Amniotic epithelial cell (primary cell): Measurements from ENCODE around the gene USP10.
"Not testable (repeated sequence)": the region's sequence is repeated elsewhere in the genome, so short reads cannot be mapped to it uniquely, and the experiment has no call there.

Experiments
- DNase-seq: peaks from one replicate; pipeline ENCODE4 v3.0.0-alpha.2; 2010; ENCODE audit warnings: low read depth

The USP10 gene

DNA sequence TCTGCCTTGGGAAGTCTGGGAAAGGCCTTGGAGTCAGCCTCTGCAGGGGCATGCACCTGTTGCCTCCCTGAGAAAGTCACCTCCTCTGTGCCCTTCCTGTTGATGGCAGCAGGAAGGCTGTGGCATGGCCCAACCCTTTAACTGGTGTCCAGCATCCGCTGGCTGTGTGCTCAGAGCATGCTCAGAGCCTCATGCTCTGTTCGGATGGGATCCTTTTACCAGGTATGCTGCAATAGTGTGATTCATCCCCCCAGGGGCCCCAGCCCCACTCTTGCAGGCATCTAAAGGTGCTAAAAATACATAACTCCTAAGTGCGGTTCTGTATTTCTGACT is 26.6 kb upstream of the USP10 start:
- peak; percentile 84 for DNase-seq

DNA sequence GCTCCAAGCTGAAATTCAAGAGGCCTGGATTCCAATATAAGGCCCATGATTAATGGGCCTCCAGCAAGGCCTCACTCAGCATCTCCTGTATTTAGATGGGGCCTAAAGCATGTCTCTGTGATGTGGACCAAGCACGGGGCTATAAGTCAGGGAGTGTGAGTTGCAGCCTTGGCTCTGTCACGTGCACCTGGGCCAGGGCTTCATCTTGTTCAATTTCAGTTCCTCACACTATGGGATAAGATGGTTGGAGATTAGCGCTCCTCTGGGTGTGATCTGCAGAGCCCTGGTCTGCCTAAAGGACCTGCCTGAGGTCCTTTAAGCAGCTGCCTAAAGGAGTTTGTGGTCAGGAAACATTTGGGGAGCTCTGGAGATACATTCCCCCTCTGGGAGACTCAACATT is 26.2 kb upstream of the USP10 start:
- no peak for DNase-seq

DNA sequence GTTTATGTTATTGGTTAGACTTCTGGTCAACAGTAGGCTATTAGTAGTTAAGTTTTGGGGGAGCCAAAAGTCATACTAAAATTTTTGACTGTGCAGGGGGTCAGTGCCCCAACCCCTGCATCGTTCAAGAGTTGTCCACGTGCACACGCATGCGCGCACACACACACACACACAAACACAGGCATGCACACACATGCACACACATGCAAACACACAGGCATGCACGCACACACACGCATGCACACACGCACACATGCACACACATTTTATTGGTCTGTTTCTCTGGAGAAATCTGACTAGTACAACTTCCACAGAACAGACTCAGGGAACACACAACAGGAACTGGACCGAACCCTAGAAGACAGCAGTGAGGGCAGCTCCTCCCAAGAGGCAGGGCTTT is 24.4 kb upstream of the USP10 start:
- DNase-seq: no peak

DNA sequence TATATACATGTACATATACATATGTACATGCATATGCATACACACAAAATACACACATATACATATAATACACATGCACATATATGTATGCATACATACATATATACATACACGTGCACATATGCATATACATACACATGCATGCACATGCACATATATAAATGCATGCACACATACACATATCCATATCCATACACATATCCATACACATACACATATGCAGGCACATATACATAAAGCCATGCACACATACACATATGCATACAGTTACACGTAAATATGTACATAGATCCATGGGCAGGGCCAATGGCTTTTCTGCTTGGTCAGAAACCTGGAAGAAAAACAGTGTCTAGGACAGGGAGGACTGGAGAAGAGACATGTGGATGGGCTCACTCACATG is 23.9 kb upstream of the USP10 start:
- no peak for DNase-seq

DNA sequence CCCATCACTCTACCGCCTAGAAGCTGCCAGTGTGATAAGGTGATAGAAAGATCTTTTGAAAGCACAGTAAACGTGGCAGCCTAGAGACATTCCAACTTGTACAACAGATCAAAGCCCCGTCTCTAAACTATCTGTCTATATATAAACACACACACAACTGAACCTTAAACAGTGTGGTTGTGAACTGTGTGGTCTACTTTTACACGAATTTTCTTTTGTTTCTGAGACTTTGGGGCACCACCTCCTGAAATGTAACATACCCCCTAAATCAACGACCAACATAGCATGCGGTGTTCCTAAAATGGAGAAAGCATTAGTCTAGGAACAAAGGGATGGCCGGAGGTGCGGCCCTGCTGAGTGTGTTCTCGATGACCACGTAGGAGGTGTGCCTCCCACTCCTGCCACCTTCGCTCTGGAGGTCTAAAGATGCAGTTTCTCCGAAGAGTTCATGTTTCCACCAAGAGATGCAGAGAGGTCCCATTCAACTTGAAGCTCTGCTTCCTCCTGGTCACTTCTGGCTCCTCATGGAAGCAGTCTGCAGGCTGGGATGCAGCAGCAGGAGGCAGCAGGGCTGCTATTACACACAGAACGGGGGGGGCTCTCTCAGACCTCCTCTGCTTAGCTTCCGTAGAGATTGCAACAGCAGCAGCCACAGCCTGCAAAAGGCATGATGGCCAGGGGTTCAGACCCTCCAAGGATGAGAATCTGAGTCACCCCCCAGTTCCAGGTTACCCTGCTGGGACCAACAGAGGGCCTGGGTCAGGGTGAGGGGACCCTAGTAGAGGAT is 22.6 kb upstream of the USP10 start:
- DNase-seq: no peak

DNA sequence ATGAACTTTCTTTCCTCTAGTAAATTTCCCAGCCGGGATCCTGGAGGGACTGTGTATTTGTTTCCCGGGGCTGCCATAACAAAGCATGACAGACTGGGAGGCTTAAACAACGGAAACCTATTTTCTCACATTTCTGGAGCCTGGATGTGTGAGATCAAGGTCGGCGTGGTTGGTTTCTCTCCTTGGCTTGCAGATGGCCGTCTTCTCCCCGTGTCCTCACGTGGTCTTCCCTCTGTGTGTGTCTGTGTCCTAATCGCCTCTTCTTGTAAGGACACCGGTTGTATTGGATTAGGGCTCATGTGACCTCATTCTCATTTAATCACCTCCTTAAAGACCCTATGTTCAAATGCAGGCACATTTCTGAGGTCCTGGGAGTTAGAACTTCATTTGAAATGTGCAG is 22.0 kb upstream of the USP10 start:
- no peak for DNase-seq

DNA sequence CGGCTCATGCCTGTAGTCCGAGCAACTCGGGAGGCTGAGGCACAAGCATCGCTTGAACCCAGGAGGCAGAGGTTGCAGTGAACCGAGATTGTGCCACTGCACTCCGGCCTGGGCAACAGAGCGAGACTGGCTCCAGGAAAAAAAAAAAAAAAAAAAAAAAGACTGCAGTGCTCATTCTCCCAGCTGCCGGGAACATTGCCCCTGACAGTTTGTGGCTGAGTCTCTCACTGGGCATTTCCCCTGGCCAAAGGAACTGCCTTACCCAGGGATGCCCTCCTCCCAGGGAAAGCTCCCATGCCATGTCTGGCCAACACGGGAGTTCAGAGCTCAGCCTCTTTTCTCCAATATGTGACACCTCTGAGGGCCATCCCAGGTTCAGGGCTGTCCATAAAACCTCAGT is 21.3 kb upstream of the USP10 start:
- DNase-seq: no peak

DNA sequence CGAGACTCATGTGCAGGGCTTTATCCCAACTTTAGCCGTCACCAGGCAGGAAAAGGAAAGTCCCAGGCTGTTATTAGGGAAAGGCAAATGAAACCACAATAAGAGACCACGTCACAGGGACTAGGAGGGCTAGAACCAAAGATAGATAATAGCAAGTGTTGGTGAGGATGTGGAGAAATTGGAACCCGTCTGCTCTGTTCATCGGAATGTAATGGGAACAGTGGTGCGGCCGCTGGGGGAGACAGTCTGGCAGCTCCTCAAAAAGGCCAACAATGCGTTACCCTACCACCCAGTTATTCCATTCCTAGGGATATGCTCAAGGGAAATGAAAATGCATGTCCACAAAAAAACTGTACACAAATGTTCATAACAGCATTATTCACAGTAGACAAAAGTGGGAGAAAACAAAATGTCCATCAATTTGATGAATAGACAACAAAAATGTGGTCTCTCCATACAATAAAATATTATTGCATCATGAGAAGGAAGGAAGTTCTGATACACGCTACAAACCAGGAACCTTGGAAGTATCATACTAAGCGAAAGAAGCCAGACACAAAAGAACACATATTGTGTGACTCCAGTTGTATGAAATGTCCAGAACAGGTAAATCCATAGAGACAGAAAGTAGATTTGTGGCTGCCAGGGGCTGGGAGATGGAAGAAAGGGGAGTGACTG is 19.5 kb upstream of the USP10 start:
- DNase-seq: no peak

DNA sequence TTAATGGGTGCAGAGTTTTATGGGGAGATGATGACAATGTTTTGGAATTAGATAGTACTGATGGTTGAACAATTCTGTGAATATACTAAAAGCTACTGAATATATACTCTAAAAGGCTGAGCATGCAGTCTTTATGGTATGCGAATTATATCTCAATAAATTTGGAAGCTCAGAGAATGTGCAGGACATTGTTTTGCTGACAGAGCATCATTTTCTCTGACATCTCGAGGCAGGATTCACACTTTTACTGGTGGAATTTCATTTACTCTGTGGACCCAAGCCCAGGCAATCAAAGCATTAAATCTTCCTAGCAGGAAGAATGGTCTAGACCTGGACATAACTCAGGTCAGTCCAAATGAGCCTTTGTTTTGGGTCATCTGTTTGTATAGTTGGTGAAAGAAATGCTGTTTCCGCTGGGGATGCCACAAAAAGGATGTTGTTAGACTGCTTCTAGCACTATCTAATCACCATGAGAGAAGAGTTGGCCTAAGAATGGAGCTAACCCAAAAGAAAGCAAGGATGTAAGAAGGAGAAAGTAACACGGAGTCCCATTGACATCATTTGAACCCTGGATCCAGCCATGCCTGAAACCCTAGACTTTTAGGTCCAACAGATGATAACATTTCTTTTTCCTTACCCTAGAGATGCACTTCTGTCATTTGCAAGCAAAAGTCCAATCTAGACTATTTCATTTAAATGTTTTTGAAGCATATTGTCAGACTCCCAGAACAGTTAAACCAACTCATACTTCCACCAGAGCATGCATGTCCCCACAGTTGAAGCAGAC is 18.8 kb upstream of the USP10 start:
- DNase-seq: no peak

DNA sequence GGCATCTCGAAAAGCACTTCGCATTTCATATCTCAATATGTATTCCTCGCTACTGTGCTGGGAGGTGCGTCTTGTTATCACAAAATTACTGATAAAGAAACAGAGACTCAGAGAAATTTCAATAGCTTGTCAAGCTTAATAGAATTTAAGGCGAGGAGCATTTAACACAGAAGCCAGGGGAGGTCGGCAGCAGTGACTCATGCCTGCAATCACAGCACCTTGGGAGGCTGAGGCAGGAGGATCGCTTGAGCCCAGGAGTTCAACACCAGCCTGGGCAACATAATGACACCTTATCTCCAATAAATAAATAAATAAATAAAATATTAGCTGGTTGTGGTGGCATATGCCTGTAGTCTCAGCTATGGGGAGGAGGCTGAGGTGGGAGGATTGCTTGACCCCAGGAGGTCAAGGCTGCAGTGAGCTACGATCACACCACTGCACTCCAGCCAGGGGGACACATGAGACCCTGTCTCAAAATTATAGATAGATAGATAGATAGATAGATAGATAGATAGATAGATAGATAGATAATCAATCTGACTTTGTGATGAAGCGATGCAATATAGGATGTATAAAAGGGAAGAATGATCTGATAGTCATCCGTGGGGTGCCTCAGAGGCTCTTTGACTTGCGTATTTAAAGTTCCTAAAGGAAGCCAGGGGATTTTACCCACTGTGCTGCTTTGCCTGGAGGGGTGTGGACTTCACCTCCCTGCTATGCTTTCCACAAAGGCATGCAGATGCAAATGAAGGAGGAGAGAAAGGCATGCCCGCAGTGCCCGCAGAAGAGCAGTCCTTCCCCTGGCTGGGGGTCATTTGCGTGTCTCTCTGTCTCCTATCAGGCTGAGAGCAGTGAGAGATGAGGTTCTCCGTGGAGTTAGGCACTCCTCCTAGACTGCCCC is 15.9 kb upstream of the USP10 start:
- DNase-seq: no peak

DNA sequence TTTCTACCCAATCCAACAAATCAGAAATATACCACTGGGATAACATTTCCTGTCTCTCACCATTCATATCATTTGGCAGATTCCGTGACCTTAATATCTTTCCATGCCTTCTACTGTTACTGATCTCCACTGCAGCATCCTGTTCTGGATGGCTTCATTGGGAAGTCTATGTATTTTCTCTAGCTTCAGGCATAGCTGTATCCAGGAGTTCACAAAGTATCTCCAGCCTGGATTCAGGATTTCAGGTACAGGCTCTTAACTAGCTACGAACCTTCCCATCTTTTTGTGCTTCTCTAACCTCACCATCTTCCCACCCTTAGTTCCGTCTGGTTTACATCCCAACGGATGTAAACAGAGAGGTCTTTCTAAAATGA is 15.2 kb upstream of the USP10 start:
- no peak for DNase-seq

DNA sequence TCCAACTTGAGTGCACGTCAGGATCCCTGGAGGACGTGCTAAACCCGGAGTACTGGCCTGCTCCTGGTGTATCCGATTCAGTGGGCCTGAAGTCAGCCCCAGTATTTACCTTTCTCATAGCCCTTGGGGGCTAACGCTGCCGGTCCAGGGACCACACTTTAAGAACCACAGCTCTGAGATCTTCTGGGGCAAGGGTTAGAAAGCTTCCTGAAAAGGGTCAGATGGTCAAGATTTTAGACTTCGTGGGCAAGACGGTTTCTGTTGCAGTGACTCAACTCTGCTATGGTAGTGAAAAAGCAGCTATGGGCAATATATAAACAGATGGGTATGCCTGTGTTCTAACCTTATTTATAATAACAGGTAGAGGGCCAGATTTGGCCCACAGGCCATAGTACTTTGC is 14.6 kb upstream of the USP10 start:
- no peak for DNase-seq

DNA sequence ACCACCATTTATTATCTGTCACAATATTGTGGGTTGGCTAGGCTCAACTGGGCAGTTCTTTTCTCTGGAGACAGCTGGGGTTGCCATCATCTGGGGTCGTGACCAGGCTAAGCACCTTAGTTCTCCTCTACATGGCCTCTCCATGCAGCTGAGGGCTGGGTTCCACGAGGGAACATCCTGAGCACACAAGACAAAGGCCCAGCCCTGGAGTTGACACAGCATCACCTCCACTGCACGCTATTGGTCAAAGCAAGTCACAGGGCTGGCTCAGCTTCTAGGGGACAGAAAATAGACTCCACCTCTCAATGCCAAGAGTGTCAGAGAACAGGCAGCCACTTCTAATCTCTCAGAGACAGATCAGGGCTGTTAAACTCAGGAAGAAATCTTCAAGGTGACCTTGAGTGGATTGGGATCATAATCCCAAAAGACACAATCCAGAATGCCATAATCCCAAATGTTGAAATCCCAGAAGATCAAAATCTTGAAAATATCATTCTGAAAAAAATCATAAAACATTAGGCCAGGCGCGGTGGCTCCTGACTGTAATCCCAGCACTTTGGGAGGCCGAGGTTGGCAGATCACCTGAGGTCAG is 13.0 kb upstream of the USP10 start:
- no peak for DNase-seq

DNA sequence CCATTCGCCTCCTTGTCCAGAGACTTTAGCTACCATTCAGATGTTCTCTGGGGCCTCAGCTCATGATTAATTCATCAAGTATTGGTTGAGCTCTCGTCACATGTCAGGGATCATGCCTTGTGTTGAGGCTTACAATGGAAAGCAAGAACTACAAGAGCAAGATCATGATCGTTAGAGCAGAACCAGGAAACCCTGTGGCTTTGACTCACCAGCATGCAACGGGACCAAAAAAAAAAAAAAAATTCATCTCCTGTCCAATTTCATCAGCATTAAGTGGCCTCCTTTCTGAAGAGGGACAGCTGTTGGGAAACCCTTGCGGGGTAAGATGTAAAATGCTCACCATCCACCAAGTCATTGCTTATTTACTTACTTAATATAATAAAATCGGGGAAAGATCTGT is 12.1 kb upstream of the USP10 start:
- DNase-seq: peak; percentile 90

DNA sequence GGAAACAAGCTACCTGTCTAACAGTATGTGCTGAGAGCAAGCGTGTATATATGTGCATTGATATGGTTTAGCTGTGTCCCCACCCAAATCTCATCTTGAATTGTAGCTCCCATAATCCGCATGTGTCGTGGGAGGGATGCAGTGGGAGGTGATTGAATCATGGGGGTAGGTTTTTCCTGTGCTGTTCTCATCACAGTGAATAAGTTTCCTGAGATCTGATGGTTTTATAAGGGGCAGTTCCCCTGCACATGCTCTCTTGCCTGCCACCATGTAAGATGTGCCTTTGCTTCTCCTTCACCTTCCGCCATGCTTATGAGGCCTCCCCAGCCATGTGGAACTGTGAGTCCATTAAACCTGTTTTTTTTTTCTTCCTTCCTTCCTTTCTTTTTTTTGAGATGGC is 11.6 kb upstream of the USP10 start:
- DNase-seq: not testable (repeated sequence)

DNA sequence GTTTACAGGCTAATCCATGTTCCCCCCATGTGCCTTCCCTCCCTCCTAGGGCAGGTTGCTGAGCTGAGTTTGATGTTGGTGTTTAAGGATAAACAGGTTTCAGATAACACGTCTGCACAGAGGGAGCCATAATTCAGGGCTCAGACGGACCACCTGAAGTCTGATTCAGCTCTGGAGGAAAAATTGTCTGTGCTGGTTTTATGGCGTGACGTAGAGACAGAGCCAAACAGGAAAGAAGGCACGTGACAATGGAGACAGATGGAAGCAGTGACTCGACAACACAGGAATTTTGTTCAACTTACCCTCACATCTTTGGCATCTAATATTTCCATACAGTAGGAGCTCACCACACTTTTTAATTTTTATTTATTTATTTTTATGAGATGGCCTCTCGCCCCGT is 10.7 kb upstream of the USP10 start:
- DNase-seq: peak; percentile 92

DNA sequence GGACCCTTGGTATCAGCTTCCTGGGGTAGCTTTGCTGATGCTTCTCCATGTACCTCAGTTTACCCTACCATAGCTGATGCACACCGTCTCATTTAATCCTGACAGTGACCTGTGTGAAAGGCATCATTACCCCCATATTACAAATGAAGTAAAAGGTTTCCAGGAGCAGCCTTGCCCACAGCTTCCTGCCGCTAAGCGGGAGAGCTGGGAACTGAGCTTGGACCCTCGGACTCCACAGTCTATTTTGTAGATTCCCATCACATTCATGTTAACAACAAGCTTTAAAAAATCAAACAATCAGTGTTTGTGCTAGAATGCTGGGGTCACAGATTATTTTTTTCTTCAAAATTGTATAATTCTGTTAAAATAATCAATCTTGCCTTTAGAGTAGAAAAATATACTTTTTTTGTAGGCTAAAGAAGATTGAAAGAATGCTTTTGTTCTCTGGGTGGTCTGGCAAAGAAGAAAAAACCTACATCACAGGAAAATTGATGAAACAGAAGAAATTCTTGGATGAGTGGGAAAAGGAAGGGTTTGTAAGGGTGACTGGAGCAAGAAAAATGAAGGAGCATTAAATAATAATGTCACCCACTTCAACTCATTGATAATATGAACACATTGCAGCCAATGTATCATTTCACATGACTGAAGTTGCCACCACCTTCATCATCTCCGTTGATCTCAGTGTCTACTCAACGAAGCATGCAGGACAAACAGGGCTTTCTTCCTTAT is 9.5 kb upstream of the USP10 start:
- no peak for DNase-seq

DNA sequence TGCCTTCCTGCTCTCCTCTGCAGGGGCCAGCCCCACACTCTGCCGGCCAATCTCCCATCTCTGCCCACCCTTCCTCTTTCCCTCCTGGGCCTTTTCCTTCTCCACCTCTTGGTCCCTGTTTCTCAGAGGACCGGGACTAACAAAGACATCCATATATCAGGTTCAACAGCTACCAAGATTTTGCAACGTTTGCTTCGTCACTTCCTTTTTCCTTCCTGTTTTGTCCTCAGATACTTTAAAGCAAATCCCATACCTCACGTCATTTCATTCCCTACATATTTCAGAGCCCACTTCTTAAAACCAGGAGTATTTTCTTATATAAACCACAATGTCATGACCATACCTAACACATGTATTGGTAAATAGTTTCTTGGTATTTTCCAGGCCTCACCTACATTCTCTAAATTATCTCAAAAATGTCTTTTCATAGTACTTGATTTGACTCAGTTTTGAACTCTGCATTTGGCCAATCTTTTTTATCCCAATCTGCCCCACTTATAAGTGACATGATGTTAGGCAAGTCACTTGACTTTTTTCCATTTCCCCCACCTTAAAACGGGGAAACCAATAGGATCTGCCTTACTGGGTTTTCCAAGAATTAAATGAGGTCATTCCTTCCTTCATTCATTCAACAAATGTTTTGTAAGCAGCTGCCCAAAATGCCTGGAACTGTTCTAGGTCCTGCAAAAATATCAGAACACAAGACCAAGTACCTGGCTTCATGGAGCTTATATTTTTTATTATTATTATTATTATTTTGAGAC is 7.2 kb upstream of the USP10 start:
- peak; percentile 87 for DNase-seq

DNA sequence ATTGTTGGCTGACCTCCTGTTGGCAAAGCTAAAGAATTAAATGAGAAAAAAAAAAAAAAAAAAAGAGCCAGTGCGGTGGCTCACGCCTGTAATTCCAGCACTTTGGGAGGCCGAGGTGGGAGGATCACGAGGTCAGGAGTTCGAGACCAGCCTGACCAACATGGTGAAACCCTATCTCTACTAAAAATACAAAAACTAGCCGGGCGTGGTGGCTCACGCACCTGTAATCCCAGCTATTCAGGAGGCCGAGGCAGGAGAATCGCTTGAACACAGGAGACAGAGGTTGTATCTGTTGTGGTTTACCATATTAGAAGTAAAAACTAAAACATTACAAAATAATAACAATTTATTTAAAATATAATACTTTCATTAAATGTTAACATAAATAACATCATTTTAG is 5.9 kb upstream of the USP10 start:
- DNase-seq: not testable (repeated sequence)

DNA sequence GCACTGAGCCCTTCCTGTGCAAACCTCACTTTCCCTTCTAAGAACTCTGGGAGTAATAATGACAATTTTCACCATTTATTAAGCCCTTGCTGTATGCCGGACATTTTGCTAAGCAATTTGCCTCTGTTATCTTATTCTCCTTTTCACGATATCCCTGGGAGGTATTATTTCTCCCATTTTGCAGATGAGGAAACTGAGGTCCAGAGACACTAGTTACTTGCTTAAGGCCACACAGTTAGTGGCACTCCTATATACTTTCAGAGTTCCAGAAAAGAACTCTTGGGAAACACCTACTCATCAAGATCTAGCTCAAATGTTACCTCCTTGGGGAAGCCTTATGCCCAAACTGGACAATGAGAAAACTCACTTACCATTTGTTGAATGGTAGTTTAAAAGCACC is 4.8 kb upstream of the USP10 start:
- no peak for DNase-seq
